Measurements from ENCODE around the gene NPIPB8.
"Not testable (repeated sequence)": the region's sequence is repeated elsewhere in the genome, so short reads cannot be mapped to it uniquely, and the experiment has no call there.

The NPIPB8 gene

GRCh38 chr16:28637765-28638164 lies at the start of gene NPIPB8:
NPIPB8 (plus strand) TSS chr16:28638065; CDS start chr16:28638361, 296 bp downstream.
- H3K4me3 ChIP-seq (ENCODE audit: low read length) = not testable (repeated sequence)

GRCh38 chr16:28589069-28589468 lies 48.8 kb upstream of the NPIPB8 start:
- TF ChIP-seq, protein P1, sequence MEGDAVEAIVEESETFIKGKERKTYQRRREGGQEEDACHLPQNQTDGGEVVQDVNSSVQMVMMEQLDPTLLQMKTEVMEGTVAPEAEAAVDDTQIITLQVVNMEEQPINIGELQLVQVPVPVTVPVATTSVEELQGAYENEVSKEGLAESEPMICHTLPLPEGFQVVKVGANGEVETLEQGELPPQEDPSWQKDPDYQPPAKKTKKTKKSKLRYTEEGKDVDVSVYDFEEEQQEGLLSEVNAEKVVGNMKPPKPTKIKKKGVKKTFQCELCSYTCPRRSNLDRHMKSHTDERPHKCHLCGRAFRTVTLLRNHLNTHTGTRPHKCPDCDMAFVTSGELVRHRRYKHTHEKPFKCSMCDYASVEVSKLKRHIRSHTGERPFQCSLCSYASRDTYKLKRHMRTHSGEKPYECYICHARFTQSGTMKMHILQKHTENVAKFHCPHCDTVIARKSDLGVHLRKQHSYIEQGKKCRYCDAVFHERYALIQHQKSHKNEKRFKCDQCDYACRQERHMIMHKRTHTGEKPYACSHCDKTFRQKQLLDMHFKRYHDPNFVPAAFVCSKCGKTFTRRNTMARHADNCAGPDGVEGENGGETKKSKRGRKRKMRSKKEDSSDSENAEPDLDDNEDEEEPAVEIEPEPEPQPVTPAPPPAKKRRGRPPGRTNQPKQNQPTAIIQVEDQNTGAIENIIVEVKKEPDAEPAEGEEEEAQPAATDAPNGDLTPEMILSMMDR (IDR thresholded peaks at IDR 0.05; ENCODE audit: insufficient read depth, low read depth, low read length, missing control alignments) = no peak
- no peak overlapping the region for H3K4me3 ChIP-seq (ENCODE audit: low read length)
- DNase-seq (ENCODE audit: low read depth) = no peak

More at GRCh38 chr16:28637765-28638164, at the start of gene NPIPB8:
- DNase-seq (ENCODE audit: low read depth) = not testable (repeated sequence)

DNA sequence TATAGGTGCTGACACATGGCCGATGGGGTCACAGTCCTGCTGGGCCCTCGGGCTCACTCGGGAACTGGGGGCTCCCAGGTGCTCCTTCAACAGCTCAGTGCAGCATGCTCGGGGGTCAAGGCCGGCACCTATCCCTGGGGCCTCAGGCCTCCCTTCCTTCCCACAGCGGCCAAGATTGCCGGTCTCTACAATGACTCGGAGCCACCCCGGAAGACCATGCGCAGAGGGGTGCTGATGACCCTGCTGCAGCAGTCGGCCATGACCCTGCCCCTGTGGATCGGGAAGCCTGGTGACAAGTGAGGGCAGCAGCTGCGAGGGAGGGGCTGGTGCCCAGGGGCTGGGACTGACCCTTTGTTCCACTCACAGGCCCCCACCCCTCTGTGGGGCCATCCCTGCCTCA lies 47.9 kb upstream of the NPIPB8 start:
- TF ChIP-seq, protein P1 (IDR thresholded peaks at IDR 0.05; ENCODE audit: insufficient read depth, low read depth, low read length, missing control alignments) = no peak
- no peak for DNase-seq (ENCODE audit: low read depth)

DNA sequence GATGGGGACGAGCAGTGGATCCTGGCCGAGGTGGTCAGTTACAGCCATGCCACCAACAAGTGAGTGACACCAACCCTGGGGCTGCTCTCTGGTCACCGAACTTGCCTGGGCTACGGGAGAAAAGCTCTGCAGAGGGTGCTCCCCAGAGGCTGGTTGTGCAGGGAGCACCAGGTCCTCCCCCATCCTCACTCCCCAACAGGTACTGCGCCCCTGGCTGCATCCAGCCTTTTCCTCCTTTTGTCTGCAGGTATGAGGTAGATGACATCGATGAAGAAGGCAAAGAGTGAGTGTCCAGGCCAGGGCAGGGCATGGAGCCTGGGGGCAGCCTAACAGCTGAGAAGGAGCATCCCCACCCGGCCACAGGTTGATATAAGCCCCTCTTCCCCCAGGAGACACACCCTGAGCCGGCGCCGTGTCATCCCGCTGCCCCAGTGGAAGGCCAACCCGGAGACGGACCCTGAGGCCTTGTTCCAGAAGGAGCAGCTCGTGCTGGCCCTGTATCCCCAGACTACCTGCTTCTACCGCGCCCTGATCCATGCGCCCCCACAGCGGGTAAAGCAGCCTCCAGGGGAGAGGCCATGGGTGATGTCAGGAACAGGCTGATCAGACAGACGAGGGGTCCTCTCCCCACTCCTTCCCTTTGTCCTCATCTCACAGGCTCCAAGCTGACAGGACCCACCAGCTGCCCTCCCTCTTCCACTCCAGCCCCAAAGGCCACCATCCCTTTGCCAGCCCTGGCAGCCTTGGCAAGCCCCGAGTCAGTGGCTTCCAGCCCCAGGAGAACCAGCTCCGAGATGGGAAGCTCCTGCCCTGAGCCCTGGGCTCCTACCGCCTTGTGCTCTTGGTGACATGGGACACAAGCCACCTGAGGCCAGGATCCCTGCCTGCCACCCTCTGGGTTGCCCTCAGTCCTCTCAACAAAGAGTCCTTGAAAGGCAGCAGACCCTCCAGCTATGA lies 47.2 kb upstream of the NPIPB8 start:
- TF ChIP-seq, protein P1 (IDR thresholded peaks at IDR 0.05; ENCODE audit: insufficient read depth, low read depth, low read length, missing control alignments) = no peak
- no peak overlapping the region for H3K4me3 ChIP-seq (ENCODE audit: low read length)
- no peak for DNase-seq (ENCODE audit: low read depth)

More for the DNA sequence above, 47.9 kb upstream of the NPIPB8 start:
- H3K4me3 ChIP-seq (ENCODE audit: low read length) = no peak overlapping the region

GRCh38 chr16:28591355-28591754 lies 46.5 kb upstream of the NPIPB8 start:
- TF ChIP-seq, protein P1 (IDR thresholded peaks at IDR 0.05; ENCODE audit: insufficient read depth, low read depth, low read length, missing control alignments) = no peak
- H3K4me3 ChIP-seq (ENCODE audit: low read length) = no peak overlapping the region
- no peak for DNase-seq (ENCODE audit: low read depth)

DNA sequence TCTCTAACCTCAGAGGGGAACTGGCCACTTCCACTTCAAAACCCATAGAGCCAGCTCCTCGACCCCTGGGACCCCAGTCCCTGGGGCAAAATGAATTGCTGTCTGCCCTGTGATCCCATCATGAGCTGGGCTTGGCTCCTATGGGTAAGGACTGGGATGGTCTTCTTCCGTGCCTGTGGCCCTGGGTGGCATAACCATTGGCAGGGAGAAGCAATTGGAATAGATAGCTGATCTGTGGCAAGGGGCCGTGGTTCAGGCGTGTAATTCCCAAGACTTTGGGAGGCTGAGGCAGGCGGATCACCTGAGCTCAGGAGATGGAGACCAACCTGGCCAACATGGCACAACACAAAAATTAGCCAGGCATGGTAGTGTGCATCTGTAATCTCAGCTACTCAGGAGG lies 45.4 kb upstream of the NPIPB8 start:
- DNase-seq (ENCODE audit: low read depth) = no peak
- H3K4me3 ChIP-seq (ENCODE audit: low read length) = no peak overlapping the region
- TF ChIP-seq, protein P1 (IDR thresholded peaks at IDR 0.05; ENCODE audit: insufficient read depth, low read depth, low read length, missing control alignments) = no peak

GRCh38 chr16:28592979-28593553 lies 44.8 kb upstream of the NPIPB8 start:
- no peak overlapping the region for H3K4me3 ChIP-seq (ENCODE audit: low read length)
- DNase-seq (ENCODE audit: low read depth) = no peak
- TF ChIP-seq, protein P1 (IDR thresholded peaks at IDR 0.05; ENCODE audit: insufficient read depth, low read depth, low read length, missing control alignments) = no peak

GRCh38 chr16:28595451-28595850 lies 42.4 kb upstream of the NPIPB8 start:
- not testable (repeated sequence) for H3K4me3 ChIP-seq (ENCODE audit: low read length); DNase-seq (ENCODE audit: low read depth)

Data from epithelial cell of esophagus (primary cell).